NCI-H1048 (cell line): ENCODE data around the gene DTNBP1.
"Not testable (repeated sequence)": the region's sequence is repeated elsewhere in the genome, so short reads cannot be mapped to it uniquely, and the experiment has no call there.

ENCODE experiments used
- DNase-seq: peaks from one replicate; lab custom pipeline; 2025; lab: John Stamatoyannopoulos, UW

Gene DTNBP1

DNA sequence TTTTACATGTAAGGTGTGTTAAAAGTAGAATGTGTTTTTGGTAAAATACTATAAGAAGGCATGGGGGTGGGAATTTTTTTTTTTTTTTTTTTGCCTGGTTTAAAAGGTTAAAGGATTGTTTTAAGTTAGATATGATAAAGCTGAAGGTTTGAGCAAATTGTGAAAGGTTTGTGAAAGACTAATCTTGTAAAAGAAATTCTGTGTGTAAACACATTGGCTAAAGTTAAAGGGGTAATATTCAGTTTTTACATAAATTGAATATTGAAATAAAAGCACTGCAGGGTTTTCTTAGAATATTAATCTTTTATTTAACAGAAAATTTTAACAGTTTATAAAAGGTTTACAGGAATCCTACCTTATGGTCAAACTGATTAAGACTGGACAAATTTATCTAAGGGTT, 105.7 kb downstream of the DTNBP1 start:
- no peak for DNase-seq

GRCh38 chr6:15556711-15557110, 106.1 kb downstream of the DTNBP1 start:
- DNase-seq, result no peak

- no peak for DNase-seq
These were observed 107.5 kb downstream of the DTNBP1 start for GRCh38 chr6:15555101-15556038.

DNA sequence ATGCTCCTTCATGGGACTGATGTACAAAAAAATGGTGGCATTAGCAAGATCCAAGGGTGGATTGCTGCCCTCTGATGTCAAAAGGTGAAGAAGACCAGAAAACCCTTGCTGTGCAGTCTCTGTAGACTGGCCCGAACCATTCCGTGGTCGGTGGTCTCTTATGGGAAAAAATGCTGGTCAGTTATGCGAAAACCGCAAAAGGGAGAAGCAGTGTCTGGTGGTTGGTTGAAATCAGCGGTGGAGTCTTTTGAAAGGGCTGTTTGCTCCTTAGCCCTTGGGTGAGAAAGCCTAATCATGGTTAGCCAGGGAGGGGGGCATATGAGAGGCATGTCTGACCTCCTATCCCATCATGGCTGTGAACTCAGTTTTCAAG, 108.1 kb downstream of the DTNBP1 start:
- no peak for DNase-seq

GRCh38 chr6:15553736-15554294, 109.0 kb downstream of the DTNBP1 start:
- no peak for DNase-seq

GRCh38 chr6:15553031-15553430, 109.8 kb downstream of the DTNBP1 start:
- DNase-seq, result no peak

- DNase-seq, result no peak
These were observed 111.0 kb downstream of the DTNBP1 start for GRCh38 chr6:15551798-15552197.

- DNase-seq, result no peak
These were observed 111.6 kb downstream of the DTNBP1 start for GRCh38 chr6:15551262-15551661.

DNA sequence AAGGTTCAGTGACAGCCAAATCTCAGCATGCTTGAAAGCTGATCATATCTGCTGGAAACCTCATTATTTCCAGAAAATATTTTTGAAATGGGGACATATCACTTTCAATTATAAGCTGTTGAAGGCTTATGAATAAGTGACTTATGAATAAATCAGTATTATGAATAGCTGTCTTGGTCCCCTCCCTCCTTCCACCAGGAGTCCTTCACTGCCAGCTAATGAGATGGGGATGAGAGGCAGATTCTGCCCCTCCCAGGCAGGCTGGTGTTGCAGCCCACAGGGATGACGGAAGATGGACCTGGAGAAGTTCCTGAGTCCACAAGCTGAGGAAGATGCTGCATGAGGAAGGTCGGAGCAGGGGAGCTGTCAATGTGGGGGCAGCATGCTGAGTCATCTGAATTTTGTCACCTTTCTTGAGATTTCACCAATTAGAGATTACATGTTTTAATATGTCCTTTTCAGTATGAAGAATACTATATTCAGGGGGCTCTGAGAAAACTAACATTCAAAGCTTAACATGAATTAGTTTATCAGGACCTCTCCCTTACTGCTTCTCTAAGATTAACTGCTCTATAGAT, 112.2 kb downstream of the DTNBP1 start:
- DNase-seq, result no peak

DNA sequence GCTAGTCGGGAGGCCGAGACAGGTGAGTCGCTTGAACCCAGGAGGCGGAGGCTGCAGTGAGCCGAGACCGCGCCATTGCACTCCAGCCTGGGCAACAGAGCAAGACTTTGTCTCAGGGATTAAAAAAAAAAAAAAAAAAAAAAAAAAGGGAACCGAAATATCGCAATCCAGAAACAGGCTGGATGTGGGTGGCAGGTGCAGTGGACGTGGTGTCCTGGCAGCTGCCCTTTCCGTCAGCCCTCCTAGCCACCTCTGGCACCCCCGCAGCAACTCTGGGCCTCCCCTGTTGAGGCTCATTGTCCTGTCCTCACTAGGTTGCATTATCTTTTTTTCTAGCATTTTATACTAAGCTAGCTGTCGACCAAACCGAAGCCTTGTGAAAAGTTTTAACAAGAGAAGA, 113.5 kb downstream of the DTNBP1 start:
- no peak for DNase-seq

- DNase-seq, result no peak
These were observed 115.4 kb downstream of the DTNBP1 start for GRCh38 chr6:15547400-15547799.

DNA sequence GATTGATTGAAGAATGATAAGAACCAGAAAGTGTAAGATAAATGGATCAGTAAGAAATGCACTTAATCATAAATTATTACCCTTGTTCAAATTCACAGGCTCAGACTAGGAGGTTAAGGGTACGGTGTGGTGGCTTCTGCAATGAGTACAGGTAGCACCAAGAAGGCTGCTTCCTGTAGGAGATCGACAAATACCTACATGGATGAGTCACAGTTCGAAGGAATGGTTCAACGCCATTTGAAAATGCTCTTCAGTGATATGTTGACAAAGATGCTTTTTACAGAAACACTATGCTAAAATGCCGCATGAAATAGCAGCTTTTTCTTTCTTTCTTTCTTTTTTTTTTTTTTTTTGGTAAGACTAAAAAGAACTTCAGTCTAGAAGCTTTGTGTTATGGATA, 116.2 kb downstream of the DTNBP1 start:
- no peak for DNase-seq

- DNase-seq, result no peak
These were observed 118.4 kb downstream of the DTNBP1 start for GRCh38 chr6:15544321-15544900.

- DNase-seq, result not testable (repeated sequence)
These were observed 119.4 kb downstream of the DTNBP1 start for GRCh38 chr6:15543332-15543917.

DNA sequence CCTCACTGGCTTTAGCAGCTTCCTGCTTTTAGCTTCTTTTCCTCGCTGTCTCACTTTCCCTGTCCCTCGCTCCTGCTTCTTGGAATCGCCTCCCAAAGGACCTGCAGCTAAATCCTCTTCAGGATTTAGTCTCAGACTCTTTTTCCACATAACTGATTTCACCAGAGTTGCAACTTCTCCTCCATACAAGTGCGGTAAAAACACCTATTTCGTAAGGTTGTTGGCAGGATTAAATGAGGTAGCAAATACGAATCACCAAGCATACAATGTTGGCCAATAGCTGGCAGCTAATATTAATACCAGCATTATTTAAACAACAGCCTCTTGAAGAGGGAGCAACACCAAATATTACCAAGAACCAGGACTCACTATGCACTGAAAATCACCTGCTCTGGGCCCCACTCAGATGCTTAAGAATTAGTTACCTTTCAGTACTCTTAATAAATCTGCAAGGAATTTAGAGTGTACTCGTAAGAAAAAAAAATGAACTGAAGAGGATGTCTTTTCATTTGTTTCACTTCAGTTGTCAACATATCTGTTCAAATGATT, 123.0 kb downstream of the DTNBP1 start:
- DNase-seq, result no peak

DNA sequence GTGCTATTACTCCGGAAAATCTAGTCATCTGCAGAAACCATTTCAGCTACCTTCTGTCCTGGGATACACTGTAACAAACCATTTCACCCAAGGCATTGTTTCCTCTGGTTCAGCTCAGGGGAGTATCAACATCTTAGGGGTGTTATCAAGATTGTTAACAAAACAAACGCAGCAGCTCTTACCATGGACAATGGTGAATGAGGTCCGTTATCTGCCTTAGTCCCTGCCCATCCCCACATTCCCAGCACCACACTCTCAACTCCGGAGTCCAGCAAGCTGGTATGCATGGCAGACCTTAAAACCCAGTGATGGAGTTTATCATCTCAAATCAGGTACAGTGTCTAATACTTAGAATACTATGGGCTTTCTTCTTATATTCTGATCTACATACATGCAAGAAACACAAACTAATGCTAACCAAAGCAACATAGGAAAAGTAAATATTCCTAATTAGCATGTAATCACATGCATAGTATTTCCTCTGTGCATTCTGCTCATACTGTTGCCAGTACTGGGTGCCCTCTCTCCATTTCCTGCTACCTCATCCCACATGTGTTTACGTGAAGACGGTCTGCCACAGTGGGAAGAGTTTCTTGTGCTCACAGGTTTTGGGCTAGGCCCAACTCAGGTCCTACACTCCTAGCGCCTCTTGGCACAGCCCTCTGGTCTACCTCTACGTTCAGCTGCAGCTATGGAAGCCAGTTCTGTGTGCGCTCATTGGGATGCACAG, 123.9 kb downstream of the DTNBP1 start:
- no peak for DNase-seq

- no peak for DNase-seq
These were observed 124.7 kb downstream of the DTNBP1 start for GRCh38 chr6:15538106-15538505.

DNA sequence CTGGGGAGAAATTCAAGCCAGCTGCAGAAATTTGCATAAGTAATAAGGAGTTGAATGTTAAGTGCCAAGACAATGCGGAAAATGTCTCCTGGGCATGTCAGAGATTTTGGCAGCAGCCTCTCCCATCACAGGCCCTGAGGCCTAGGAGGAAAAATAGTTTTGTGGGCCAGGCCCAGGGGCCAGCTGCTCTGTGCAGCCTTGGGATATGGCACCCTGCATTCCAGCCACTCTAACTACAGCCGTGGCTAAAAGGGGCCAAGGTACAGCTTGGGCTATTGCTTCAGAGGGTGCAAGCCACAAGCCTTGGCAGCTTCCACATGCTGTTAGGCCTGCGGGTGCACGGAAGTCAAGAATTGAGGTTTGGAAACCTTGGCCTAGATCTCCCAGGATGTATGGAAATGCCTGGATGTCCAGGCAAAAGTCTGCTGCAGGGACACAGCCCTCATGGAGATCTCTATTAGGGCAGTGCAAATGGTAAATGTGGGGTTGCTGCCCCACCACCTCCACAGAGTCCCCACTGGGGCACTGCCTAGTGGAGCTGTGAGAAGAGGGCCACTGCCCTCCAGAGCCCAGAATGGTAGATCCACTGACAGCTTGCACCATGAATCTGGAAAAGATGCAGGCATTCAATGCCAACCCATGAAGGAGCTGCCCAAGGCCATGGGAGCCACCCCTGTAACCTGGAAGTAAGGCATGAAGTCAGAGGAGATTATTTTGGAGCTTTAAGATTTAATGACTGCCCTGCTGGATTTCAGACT, 126.5 kb downstream of the DTNBP1 start:
- DNase-seq, result no peak

- no peak for DNase-seq
These were observed 127.2 kb downstream of the DTNBP1 start for GRCh38 chr6:15535495-15536197.

- no peak for DNase-seq
These were observed 127.9 kb downstream of the DTNBP1 start for GRCh38 chr6:15534974-15535373.
